CD4-positive, alpha-beta T cell treated with Interferon gamma for 1 hour (primary cell): ENCODE results near the gene CLEC2D.
"Not testable (repeated sequence)": the region's sequence is repeated elsewhere in the genome, so short reads cannot be mapped to it uniquely, and the experiment has no call there.

Source experiments
- DNase-seq: peaks from one replicate; pipeline ENCODE4 v3.0.0-alpha.2; 2020

Gene CLEC2D

DNA sequence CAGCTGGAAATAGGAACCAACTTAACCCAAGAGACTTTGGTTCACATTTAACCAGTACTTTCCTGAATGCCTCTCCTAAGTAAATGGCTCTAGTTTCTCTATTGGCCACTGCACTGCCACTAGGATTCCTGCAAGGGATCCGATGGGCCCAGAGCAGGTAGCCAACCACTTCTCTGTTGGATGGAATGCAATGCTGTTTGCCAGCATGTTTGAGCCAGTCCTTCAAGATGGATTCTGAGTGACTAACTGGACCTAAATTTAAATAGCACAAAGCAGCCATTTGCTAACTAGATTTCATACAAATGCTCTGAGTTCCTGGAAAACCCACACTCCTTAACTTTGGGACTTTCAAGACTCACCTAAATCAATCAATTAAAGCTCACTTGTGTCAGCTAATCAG, 9.5 kb upstream of the CLEC2D start:
- no peak for DNase-seq

DNA sequence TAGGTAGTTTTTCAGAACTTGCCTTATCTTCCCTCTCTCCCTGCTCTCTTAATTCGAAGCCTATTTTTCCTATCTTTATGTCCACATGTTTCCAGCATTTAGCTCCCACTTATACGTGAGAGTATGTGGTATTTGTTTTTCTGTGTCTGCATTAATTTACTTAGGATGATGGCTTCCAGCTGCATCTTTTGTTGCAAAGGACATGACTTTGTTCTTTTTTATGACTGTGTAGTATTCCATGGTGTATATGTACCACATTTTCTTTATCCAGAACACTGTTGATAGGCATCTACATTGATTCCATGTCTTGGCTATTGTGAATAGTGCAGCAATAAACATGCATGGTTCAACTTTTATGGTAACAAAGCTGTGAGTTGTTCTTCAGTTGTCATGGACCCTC, 7.8 kb upstream of the CLEC2D start:
- no peak for DNase-seq

DNA sequence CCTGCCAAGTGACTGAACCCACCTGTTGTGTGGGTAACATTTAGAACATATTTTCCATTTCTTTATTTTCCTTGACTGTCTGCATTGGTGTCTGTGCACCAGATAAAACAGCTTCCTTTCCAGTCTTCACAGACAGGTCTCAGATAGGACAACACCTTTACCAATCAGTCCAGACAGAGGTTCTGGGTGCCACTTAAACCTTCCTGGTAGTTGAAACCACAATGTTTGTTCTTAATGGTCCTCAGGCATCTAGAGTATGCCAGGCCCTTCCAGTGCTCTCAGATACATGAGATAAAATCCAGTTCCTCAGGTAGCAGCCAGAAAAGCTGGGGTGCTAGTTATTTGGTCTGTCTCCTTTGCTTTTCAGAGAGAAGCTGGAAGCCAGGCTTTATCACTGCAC, 7.0 kb upstream of the CLEC2D start:
- no peak for DNase-seq

DNA sequence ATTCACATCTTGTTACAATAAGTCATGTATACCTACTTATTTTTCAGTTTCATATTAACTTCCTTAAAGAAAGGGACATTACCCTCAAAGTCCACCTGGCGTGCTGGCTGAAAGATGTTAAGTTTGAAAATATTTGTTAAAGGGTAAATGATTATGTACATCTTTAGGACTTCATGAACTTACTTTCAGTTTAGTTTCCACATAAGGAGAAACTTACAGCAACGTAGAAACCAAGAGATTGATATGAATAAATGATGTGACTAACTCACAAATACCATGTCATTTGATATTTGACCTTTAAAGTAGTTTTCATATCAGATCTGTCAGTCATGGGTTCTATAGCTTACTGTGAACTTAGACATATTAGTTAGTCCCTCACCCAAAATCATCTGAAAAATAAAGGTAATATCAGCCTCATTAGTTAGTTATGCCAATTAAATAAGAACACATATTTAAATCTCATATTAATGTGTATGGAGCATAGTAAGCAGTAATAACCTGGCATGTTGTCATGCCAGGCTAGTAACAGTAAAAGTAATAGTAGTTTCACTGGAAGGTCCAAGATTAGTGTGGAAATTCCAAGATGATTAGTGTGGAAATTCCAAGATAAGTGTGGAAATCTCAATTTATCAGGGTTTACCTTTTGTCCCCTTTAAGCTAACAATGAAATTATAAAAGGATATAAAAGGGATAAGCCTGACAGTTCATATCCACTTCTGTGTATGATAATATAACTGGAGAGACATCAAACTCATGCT, 1.9 kb upstream of the CLEC2D start:
- no peak for DNase-seq

DNA sequence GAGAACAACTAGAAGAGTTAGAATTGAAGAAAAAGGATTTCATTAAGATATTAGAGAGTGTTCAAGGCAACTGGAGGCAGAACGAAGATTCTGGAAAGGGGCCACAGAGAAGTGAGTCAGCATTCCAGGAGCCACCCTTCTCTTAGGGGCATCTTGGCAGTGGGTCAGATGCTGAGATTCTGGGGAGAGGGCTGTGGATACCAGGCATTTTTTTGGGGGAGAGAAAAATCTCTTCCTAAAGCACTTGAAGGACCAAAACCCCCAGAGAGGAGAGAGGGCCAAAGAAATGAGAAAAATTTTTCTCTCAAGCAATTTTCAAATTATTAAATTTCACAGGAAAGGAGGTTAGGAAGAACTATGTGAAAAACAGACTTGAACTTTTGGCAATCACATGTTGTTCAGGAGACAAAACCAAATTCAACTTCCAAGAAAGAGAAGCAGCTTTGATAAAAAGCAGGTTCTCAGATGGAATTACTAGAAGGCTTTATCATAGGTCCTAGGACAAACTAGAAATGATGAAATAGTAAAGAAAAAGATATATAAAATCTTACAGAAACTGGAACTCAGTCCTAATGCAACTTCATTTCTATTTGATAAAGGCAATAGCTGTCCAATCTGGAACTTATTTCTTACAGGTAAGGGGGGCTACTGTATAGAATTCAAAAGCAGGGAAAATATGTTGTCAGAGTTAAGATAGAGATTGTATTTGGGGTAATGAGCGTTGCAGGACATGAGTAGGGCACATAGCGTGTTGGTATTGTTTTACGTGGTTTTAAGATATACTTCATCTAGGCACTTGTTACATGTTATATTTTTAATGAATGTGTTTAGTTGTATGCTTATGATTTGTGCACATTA, 1.1 kb upstream of the CLEC2D start:
- no peak for DNase-seq

DNA sequence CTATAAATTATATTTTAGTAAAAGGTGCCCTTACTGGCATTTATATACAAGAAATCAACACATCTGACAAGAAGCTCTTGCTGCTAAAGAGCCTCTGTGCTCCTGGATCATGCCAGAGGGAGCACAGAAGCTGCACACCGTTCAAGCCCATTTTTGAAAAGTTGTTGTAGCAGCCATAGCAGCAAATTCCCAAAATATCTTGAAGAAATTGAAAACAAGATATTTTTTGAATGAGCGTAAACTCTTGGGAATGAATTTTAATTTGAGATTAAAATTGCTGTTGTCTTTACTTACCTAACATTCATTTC, 540 bp upstream of the CLEC2D start:
- no peak for DNase-seq

DNA sequence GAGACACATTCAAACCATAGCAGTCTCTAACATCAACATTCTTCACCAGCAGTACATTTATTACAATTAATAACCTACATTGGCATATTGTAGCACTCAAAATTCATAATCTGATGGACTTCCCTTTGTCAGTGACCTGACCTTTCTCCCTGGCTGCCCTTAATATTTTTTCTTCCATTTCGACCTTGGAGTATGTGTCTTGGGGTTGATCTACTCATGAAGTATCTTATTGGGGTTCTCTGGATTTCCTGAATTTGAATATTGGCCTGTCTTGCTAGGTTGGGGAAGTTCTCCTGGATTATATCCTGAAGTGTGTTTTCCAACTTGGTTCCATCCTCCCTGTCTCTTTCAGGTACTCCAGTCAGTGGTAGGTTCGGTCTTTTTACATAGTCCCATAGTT, 2.8 kb downstream of the CLEC2D start:
- DNase-seq = not testable (repeated sequence)

DNA sequence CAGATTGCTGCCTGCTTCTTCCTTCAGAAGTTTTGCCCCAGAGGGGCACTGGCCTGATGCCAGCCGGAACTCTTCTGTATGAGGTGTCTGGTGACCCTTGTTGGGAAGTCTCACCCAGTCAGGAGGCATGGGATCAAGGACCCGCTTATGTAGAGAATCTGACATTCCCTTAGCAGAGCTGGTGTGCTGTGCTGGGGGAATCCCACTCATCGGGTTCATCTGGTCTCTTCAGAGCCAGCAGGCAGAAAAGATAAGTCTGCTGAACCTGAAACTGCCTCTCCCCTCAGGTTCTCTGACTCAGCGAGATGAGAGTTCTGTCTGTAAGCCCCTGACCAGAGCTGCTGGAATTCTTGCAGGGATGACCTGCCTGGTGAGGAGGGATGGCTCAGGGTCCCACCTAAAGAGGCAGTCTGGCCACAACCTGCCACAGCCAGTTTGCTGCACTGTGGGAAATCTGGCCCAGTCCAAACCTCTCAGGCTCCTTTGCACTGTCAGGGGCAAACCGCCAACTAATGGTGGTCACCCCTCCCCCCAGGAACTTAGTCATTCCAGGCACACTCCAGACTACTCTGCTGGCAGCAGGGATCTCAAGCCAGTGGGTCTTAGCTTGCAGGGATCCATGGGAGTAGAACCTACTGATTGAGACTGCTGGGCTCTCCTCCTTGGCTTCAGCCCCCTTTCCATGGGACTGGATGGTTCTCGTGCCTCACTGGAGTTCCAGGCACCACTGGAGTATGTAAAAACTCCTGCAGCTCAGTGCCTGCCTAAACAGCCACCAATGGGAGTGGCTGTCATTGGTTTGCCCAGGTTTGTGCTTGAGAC, 4.1 kb downstream of the CLEC2D start:
- peak; percentile 38 for DNase-seq

DNA sequence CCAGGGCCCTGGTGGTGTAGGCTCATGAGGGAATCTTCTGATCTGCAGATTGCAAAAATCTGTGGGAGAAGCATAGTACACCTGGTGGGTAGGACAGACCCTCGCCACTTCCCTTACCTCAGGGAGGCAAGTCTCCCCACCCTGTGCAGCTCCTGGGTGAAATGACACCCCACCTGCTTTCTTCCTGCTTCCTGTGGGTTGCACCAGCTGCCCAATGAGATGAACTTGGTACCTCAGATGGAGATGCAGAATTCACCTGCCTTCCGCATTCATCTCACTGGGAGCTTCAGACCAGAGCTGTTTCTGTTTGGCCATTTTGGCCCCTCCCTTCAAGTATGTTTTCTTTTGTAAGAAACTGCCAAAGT, 4.7 kb downstream of the CLEC2D start:
- DNase-seq = peak; percentile 35

DNA sequence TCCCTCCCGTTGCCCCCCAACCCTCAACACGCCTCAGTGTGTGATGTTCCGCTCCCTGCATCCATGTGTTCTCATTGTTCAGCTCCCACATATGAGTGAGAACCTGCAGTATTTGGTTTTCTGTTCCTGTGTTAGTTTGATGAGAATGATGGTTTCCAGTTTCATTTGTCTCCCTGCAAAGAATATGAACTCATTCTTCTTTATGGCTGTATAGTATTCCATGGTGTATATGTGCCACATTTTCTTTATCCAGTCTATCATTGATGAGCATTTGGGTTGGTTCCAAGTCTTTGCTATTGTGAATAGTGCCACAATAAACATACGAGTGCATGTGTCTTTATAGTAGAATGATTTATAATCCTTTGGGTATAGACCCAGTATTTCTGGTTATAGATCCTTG, 13.0 kb downstream of the CLEC2D start:
- DNase-seq = not testable (repeated sequence)

DNA sequence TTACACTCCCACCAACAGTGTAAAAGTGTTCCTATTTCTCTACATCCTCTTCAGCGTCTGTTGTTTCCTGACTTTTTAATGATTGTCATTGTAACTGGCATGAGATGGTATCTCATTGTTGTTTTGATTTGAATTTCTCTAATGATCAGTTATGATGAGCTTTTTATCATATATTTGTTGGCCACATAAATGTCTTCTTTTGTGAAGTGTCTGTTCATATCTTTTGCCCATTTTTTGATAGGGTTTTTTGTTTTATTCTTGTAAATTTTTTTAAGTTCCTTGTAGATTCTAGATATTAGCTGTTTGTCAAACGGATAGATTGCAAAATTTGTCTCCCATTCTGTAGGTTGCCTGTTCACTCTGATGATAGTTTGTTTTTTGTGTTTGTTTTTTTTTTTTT, 13.4 kb downstream of the CLEC2D start:
- not testable (repeated sequence) for DNase-seq

DNA sequence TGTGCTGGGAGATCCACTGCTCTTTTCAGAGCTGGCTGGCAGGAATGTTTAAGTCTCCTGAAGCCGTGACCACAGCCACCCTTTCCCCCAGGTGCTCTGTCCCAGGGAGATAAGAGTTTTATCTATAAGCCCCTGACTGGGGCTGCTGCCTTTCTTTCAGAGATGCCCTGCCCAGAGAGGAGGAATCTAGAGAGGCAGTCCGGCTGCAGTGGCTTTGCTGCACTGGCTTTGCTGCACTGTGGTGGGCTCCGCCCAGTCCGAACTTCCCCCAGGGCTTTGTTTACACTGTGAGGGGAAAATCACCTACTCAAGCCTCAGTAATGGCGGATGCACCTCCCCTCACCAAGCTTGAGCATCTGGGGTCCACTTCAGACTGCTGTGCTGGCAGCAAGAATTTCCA, 15.9 kb downstream of the CLEC2D start:
- not testable (repeated sequence) for DNase-seq

DNA sequence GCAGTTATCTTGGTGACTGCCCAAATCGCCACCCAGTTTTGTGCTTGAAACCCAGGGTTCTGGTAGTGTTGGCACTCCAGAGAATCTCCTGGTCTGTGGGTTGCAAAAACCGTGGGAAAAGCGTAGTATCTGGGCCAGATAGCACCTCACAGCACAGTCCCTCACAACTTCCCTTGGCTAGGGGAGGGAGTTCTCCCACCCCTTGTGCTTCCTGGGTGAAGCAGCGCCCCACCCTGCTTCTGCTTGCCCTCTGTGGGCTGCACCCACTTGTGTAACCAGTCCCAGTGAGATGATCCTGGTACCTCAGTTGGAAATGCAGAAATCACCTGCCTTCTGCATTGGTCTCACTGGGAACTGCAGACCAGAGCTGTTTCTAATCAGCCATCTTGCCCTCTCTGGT, 16.4 kb downstream of the CLEC2D start:
- DNase-seq = no peak

DNA sequence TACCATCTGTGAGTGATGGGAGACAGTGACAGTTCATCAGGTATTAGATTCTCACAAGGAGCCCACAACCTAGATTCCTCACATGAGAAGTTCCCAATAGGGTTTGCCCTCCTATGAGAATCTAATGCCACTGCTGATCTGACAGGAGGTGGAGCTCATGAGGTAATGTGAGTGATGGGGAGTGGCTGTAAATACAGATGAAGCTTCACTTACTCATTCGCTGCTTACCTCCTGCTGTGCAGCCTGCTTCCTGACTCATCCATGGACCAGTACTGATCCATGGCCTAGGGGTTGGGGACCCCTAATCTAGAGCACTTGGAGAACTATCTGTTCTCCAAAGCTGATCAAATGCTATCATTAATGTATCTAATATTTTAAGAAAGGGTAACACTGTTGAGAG, 17.7 kb downstream of the CLEC2D start:
- DNase-seq = no peak

DNA sequence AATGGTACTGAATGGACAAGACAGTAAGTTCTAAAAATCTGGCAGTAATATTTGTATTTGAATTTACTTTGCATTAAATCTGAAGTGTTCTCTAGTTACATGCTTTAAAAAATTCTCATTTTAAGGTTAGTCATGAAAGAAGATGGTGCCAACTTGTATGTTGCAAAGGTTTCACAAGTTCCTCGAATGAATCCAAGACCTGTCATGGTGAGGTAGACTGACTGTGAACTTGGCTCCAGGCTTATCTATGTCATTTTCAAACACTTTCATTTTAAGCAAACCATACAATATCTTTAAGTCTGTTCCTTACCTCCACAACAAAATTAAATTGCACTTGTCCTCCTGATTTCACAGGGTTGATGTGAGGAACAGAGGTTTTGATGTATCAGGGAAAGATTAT, 23.4 kb downstream of the CLEC2D start:
- no peak for DNase-seq

DNA sequence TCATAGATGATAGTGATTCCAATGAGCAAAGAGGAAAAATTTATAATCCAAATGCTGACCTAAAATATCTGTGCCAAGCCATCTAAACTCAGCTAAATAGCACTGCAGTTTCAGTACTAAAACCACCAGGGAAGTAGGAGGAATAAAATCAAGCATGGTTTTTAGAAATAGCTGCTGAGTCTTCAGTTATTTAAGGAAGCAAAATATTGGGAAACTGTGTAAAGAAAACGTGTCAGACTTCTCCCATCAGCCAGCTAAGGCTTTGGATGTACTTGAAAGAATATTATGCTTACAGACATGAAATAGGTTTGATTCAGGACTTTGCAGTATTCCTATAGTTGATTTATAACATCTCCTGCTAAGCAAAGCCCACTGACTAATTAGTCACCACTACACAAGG, 24.7 kb downstream of the CLEC2D start:
- no peak for DNase-seq

DNA sequence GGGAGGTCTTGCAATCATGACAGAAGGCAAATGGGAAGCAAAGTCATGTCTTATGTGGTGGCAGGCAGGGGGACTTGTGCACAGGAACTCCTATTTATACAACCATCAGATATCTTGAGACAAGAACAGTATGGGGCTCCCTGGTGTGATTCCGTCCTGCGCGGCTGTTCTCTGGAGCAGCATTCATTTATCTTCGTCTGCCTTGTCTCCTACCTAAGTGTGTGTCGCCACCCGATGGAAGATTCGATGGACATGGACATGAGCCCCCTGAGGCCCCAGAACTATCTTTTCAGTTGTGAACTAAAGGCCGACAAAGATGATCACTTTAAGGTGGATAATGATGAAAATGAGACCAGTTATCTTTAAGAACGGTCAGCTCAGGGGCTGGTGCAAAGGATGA, 25.6 kb downstream of the CLEC2D start:
- not testable (repeated sequence) for DNase-seq

DNA sequence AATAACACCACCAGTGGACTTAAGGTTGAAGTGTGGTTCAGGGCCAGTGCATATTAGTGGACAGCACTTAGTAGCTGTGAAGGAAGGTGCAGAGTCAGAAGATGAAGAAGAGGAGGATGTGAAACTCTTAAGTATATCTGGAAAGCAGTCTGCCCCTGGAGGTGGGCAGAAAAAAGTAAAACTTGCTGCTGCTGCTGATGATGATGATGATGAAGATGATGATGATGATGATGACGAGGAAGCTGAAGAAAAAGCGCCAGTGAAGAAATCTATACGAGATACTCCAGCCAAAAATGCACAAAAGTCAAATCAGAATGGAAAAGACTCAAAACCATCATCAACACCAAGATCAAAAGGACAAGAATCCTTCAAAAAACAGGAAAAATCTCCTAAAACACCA, 26.1 kb downstream of the CLEC2D start:
- not testable (repeated sequence) for DNase-seq

DNA sequence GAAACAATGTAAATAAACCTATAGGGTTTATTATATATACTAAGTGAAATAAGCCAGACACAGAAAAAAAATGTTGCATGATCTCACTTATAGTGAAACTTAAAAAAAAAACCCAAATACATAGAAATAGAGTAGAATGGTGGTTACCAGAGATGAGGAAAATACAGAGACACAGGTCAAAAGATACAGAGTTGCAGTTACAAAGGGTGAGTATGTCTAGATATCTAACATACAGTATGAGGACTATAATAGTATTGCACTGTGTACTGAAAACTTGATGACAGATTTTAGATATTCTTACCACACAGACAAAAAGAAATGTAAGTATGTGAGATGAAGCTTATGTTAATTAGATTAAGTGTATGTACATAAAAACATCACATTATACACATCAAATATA, 28.1 kb downstream of the CLEC2D start:
- no peak for DNase-seq

DNA sequence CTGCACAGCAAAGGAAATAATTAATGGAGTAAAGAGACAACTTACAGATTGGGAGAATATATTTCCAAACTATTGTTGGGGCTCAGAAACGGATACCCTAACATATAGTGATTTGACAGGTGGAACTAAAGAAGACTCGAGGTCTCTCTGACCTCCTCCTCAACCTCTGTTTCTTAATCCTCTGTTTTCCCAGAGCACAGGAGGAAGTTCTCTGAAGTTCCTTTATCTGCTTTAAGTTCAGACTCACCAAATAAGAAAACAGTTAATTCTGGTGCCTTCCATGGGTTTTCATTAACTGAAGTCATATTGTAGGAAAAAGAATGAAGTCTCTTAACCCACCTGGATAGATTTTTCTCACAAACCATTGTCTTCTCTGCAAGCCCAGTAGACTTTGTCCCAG, 29.2 kb downstream of the CLEC2D start:
- DNase-seq = no peak

DNA sequence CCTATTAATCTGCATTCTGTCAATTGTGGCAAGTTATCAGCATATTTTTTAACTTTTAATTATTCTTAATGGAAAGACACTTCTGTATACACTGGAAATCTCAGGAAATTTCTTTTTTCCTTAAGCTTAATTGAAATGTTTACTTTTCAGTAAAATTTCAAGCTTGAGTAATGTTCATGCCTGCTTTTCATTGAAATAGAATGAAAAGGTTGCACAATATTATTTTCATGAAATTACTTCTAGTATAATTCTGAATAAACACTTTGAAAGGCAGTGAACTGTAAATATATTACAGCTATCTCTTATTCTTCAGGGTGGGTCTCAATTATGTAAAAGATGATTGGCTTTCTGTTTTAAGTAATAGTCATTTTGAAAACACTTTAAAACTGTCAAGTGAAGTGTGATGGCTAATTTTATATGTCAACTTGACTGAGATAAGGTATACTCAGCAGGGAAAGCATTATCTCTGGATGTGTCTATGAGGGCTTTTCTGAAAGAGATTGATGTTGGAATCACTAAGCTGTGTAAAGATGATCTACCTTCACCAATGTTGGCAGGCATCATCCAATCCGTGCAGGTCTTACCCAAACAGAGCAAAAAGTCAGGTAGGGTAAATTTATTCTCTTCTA, 29.9 kb downstream of the CLEC2D start:
- DNase-seq = no peak

DNA sequence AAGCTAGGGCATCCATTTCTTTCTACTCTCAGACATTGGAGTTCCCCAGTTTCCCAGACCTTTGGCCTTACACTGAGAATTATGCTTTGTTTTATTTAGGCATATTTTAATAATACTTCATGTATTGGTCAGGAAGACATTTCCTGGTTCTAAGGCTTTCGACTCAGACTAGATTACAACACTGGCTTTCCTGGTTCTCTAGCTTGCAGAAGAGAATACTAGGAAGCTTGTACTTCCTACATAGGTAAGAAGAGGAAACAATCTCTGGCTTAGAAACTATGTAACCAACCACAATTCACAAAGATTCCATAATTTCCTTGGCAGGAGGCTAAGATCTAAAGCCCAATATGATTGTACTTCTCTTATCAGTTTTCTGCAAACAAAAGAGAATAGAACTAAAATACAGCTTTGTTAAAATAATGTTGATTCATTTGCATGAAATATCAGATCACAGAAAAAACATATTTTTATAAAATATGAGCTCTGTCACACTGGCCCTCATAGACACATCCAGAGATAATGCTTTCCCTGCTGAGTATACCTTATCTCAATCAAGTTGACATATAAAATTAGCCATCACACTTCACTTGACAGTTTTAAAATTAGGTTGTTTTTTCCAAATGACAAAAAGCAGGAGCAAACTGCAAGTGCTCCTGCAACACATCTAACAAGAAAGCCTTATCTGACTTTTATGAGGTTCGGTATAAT, 30.5 kb downstream of the CLEC2D start:
- no peak for DNase-seq

DNA sequence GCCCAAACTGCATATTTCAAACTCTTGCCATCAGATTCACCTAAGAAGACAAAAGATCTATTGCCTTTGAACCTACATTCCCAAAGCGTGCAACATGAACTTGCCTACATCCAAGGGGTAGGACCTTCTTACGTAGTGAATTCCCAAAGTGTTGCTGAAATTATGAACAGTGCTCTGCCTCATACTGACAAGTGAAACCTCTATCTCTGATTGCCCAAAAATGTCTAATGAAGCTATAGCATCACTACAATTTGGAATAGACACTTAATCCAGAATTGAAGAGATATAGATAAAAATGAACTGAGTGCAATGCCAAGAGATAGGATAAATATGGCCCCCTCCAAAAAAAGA, 31.1 kb downstream of the CLEC2D start:
- no peak for DNase-seq
